Adrenal gland (tissue), 5 donors: ENCODE measurements around the gene UVRAG.

Source experiments
- CTCF ChIP-seq, 6 experiments: fragments of 450-650 bp in 4 of 6; fragments of 200-600 bp in 2 of 6; sonication (generic) in 1 of 6; IDR thresholded peaks; 1 replicate in 5 of 6; 2 replicates in 1 of 6; pipeline versions ENCODE4 v1.5.1 to v1.8.0; 2016 to 2021; ENCODE audit warnings: antibody characterized with exemption in 6 of 6, mild to moderate bottlenecking in 2 of 6, moderate library complexity in 1 of 6
- POLR2A ChIP-seq, 2 donors: fragments of 450-650 bp; IDR thresholded peaks; one replicate each; pipeline ENCODE4 v1.6.1; 2017; ENCODE audit warnings: antibody characterized with exemption in 2 of 2, mild to moderate bottlenecking in 2 of 2, moderate library complexity in 1 of 2
- donor health status: DM: no; HTN: no; CAD: no.

- TF ChIP-seq CTCF (IDR thresholded peaks at IDR 0.05) (no peak), POLR2A (IDR thresholded peaks at IDR 0.05) (no peak)
These were observed 326.0 kb downstream of the UVRAG start for GRCh38 chr11:76140912-76141574.
